GM19240 (cell line): ENCODE data around the gene SMAD2.
"Not testable (repeated sequence)": the region's sequence is repeated elsewhere in the genome, so short reads cannot be mapped to it uniquely, and the experiment has no call there.

Experiments
- DNase-seq: peaks from one replicate; pipeline ENCODE4 v3.0.0; 2011; ENCODE audit warnings: low spot score; ENCODE audit not compliant: insufficient read length

Gene SMAD2

DNA sequence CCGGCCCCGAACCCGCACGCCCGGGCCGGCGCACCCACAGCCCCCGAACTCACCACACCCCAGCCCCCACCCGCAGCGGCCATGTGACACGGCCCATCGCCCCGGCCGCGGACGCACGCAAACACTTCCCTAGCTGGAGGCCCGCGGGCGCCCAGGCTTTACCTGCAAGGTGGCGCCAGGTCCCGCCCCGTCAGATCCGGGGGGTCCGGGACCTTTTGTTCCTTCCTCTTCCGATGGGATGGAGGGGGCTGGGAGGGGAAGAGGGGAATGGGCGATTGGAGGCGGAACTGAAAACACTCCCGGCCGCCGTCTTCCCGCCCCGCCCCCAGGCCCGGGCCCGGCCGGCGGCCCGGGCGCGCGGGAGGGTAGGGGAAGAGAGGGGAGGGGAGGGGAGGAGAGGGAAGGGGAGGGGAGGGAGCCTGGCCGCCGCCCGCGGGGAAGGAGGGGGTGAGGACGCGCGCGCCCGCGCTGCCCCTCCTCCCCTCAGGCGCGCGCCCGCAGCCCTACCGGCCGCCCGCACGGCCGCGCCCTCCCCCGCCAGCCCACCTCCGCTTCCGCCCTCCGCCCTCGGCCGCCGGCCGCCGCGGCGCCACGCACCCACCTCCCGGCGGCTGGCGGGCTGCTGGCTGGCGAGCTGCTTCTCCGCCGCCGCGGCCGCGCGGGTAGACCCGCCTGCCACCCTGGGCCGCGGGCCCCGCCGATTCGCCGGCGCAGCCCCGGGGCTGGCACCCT lies at the start of gene SMAD2:
Gene SMAD2 (minus strand): TSS at position 461 of the 732 bp plus-strand sequence. CDS start 33,903 bp downstream, outside the sequence.
- no peak for DNase-seq

DNA sequence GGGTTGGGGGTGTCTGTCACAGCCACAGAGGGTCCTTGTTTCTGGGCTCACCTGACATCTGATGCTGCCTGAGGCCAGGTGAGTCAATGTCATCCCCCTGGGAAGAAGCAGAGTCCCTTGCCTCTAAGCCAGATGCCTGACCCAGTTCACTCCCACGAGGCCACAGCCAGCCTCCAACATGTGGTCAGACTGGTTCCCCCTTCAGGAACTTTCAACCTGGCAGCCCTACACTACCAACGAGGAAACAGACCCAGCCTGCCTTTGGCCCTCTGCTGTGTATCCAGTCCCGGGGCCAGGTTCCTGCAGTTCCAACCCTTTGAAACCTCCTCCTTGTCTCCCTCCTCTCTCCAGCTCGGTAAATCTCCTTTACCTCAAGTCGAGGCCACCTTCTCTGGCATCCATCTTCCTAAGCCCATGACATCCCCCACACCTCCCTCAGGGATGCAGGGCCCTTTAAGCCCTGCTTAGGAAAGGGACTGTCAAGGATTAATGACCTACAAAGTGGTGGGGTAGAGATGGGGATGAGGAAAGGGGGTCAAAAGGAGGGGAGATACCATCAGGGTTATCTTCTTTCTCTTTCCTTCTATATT lies 49.2 kb upstream of the SMAD2 start:
- no peak for DNase-seq

DNA sequence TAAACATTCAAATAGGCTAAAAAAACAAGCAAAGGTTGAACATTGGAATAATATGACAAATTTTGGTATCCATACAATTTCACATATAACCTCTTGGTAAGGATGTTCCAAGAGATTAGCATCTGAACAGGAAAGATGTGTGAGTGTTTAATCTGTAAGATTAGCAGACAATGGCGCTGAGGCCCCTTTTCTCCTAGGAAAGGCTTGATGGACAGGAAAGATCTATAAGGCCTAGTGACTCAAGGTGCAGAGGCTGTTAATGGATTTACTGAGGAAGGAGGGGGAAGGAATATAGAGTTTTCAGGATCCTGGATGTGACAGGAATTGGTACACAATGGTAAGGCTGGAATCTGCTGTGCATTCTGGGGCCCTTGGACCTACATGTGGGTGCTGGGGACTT lies 48.1 kb upstream of the SMAD2 start:
- DNase-seq = no peak

DNA sequence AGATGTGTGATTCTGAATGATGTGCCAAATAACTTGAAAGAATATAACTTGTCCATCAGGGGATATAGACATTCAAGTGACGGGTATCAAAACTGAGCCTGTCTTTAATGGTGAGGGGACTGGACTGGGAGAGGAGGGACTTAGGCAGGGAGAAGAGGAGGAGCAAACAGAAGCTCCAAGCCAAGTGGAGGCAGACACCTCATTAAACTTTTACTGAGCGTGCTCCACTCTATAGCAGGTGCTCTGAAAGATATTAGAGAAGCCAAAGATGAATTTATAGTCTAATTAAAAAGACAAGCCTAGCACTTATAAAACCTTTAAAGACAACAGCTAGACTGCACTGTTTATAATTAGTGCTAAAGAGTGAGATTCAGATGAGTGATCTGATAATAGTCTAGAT lies 47.7 kb upstream of the SMAD2 start:
- no peak for DNase-seq

DNA sequence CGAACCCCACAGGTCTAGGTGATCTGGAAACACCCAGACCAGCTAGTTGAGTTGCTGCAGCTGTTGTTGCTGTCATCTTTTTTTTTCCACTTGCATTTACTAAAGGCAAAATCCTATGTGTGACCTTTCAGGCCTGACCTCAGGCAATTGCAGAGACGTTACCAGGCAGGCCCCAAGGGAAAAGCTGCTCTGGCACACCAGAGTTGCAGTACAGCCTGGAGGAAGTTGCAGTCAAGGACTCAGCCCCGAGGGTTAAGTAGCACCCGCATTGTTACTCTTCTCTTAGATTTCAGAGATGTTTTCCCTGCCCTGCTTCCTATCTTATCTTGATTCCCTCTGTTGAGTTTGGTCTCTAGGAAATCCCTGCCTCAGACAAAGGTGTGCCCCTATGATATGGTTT lies 45.2 kb upstream of the SMAD2 start:
- no peak for DNase-seq

DNA sequence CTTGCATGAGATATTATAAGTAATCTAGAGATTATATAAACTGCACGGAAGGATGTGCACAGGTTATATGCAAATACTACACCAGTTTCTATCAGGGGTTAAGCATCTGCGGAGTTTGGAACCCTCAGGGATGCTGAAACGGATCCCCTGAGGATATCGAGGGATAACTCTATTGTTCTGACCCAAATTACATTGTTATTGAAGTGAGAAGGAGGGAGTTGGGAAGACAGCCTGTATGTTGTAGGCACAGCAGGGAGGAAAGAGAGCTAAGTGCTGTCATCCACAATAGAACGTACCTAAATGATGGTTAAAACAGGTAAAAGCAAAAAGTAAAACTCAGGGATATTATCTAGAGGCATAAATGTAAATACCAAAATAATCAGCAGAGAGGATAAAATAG lies 44.6 kb upstream of the SMAD2 start:
- no peak for DNase-seq

DNA sequence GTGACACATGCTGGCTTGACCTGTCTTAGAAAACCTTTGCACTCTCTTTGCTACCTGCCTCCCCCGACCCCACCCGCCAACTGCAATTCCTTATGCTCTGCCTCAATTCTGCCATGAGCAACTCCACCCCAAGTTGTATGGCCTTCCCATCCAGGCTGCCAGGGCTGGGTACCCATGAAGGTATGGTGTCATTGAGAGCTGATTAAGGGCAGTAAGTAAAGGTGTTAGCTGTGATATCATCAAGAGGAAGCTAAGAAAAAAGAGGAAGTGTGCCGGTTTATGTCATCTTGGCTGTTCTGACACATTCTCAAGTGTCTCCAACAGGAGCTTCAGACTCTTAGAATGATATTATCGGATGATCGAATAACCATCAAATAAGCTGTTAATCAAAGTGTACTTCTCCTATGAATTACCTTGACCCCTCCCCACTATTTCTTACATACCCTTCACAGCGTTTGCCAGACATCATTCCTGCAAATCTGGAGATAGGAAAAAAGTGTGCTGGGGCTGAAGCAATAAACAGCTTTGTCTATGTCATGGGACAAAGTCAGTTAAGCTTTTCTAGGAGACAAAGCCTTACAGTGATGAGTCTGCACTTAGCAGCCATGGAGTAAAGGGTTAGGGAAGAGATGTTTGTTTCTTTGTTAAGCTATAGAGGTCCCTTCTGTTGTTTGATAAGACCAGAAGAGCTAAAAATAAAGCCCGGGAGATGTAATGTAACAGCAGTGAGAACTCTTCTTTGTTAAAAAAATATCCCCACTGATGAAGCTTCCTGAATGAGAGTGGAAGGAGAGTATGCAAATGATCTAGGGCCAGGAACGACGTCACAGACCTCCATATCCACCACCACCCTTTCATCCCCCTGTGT lies 40.4 kb upstream of the SMAD2 start:
- no peak for DNase-seq

DNA sequence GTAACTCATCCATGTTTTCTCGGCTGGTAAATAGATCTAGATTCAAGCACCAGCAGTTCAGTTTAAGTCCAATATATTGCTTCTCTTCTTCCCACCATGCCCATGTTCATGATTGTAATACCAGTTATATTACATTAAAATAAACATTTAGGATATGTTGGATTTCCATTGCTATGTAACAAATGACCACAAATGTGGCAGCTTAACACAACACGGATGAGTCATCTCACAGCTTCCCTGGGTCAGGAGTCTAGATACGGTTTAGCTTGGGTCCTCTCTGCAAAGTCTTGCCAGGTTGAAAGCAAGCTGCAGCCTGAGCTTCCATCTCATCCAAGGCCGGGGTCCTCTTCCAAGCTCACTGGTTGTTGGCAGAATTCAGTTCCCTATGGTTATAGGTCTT lies 39.4 kb upstream of the SMAD2 start:
- no peak for DNase-seq

DNA sequence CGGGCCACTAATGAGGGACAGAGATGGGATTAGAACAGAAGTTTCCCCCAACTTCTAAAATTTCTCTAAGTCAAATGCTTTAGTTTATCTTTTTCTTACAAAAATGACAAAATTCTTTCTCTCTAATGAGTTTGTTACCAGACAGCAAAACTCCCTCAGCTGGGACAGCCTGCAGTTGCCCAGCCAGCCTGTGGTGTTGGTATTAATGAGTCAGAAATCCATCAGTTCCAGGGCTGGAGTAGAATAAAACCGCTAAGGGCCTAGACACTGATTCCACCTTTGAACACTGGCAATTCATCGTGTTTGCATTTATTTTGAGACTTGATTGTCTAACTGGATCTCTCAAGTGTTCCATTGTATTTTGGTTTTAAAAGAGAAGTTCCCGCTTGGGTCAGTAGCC lies 38.3 kb upstream of the SMAD2 start:
- DNase-seq = no peak

DNA sequence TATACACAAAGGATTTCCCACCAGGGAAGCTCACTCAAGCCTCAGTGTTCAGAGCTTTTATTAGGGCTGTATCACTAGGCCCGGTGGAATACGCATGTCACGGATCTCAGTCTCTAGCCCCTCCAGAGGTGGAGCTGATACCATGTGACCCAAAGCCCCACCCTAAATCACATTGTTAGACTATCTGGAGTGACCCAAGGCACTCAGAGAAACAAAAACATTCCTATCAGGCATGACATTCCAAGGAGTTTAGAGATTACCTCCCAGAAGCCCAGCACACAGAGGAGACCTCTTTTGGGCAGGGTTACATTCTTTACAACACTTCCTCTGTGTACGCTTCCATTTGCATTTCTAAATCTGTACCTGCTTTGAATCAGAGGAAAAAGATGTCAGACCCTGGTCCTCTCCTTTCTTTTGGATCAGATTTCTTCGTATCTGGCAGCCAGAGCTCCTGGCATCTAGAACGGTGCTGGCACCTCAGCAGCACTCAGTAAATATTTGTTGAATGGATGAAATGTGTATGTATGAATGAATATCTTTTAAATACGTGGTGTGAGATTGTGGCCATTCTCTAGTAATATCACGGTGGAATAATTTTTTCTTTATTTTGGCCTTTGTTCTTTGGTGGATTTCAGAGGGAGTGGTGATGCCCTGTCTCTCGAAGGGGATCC lies 37.7 kb upstream of the SMAD2 start:
- no peak for DNase-seq

DNA sequence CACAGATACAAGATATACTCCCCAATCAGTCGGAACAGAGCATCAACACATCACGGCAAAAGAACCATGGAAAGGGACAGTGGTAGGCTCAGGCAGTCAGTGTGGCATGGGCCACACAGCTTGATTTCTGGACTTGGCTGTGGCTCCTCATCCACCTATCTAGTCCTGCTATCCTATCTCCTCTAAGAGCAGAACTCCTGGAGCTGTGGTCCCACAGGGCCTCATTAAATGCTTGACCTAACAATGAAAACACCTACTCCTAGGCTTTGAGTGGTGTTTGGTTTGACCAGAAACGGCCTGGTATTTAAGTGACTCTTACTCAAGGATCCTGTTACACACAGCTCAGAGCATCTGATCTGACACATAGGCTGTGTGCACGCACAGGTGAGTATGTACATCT lies 33.6 kb upstream of the SMAD2 start:
- no peak for DNase-seq

DNA sequence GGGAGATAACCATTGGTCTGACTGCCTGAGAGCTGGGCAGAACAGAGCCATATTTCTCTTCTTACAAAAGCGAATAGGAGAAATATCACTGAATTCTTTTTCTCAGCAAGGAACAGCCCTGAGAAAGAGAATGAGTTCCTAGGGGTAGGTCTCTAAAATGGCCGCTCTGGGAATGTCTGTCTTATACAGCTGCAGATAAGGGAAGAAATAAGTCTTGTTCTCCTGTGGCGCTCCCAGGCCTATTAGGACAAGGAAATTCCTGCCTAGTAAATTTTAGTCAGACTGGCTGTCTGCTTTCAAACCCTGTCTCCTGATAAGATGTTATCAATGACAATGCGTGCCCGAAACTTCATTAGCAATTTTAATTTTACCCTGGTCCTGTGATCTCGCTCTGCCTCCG lies 30.5 kb upstream of the SMAD2 start:
- DNase-seq = not testable (repeated sequence)

DNA sequence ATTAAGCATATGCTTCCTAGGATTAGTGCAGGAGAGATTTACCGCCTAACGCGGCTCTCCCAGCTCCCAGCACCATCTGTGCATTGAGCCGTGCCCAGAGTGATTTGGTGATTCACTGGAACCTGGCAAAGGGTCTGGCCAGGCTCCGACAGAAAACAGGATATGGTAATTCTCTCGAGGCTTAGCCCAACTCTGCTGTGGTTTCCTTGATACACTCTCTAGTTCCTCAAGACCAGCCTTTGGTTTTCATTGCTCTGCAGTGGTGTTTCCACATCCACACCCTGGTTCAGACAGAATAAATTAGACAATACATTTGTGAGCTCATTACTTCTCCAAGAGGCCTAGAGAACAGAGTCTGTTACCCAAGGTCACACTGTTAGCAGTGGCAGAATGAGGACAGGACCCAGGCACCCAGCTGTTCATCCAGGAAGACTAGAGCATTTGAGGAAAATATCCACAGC lies 23.0 kb upstream of the SMAD2 start:
- no peak for DNase-seq

DNA sequence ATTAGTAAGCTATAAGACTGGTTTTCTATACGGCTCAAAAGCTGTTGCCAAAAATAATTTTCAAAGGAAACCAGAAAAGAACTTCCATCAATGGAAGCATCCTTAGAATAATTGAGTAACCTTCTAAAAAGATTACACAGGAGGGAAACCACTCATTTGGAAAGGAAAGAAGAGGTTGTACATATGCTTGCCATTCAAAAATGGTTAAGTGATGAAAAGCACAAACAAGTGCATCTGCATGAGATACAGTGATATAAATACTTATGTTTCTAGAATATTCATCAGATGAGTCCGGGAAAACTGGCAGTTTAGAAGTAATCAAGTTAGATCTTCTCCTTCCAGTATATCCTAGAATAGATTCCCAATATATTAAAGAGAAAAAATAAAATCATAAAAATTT lies 20.1 kb upstream of the SMAD2 start:
- no peak for DNase-seq

DNA sequence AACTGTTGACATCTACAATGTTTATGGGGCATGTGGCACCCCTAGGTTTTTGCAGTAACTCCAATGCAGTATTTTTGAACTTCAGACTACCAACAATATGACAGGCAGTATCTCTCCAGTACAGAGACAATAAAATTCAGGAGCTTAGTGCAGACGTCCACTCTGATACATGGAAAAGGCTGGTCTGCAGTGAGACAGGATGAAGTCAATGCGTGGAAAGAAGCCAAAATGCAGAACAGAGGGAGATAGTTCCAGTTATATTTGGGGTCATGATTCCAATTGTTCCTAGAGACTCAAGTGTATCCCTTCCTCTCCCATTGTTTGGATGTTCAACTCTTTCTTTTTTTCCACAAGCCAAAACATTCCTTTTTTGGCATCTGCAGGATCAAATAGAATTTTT lies 18.7 kb upstream of the SMAD2 start:
- DNase-seq = no peak

DNA sequence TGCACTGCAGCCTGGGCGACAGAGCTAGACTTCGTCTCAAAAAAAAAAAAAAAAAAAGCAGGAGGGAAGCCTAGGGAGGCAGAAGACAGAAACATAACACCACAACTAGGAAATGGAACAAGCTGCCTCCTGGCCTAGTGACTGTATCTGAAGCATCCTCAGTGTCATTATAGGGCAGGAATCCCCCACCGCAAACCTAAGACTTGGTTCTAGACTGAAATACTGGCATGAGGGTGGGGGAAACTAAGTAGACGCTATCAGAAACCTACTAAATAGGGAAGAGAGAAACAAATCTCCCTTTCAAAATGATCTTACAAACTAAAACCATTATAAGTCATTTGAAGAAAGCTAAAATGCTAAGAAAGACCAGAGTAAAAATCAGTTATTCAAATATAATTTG lies 16.4 kb upstream of the SMAD2 start:
- DNase-seq = no peak

DNA sequence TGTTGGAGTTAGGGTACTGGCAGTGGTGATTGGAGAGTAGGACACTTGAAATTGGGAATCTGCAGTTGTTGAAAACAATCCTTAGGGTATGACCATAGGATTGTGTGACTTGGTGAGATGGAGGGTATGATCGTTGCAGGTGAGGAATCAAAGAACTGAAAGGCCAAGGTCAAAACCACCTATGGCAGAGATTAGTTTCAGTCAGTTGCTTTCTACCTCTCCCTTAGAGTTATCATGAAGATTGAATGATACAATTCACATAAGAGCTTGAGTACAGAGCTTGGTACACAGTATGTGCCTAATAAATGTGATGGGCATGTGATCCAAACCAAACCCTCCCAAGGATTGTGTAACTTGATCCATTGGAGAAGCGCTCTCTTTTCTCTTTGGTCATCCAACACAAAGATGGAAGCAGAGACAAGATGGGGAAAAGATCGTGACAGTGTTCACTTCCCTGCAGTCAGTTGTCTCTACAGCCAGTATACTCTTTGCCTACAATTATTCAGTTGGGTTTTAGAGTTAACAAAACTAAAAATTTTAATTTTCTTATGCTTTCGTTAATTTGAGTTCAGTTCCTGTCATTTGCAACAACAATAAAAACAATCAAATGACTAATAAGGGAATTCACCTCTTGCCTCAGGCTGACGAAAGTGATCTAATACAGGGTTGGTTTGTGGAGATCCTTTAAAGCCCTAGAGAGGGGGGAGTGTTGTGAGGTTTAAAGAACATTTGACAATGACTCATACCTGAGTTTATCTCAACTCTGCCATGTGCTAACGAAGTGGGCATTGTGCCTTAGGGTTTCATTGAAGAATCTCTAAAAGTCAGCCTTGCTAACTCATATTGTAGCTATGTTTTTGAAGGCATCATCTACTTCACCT lies 14.8 kb upstream of the SMAD2 start:
- no peak for DNase-seq

DNA sequence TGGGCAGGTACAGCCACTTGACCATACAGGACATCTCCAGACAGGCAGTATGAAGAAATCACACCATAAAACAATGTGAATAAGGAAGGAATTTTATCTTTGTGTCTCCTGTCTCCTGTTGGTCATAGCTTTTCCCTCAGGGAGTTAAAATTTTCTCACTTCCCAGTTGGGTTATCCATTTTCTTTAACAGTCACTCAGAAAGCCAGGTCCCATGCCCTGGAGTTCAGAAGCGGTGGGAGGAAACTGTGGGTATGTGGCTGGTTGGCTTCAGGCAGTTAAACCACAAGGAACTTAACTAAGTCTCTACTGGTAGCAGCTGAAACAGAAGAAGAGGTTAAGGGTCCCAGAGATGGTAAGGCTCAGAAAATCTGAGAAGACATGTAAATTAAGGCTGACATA lies 6.5 kb upstream of the SMAD2 start:
- DNase-seq = no peak

DNA sequence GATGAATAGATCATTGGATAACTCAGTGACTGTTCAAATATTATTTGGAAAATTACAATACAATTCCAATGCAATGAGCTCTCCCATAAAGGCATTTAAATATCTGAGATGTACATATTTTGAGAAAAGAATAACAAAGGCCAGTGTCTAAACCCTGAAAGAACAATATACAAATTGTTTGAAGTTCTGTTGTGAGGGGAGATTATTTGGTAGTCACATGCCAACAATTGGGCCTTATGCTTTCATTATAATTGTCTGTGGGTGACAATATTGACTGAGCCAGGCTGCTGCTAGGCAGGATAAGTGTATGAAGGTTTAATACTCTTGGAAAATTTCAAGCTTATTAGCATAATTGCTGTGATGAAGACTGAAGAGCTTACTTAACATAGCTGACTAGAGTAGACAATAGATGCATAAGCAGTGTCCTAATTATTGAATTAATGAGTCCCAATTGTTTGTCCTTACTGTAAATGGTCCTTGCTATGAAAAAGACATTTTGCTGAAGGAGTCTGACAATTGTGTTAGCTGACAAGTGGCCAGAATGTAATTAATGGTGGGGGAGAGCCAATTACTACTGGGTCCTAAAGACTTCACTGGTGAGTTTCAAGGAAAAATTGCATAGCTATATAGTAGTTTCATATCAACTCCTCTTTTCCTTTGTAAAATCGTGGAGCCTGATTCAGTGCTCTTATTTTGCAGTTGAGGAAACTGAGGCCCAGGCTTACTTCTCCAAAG lies 5.0 kb upstream of the SMAD2 start:
- no peak for DNase-seq

DNA sequence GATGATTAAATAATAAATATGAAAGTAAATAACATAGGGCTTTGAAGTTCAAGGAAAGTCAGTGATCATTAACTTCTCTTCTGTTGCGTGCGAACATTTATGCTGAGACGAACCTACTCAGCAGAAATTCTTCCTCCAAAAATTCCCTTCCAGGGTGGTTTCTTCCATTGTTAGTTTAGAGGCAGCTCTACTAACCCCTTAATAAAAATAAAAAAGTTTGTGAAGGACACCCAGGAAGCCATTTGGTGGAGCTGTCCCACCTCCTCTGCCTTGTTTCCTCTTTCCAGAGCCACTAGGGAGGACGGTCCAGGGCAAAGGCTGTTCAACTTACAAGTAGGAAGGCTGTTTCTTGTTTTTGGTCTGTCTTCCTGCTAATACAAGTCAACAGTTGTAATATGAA lies 2.1 kb upstream of the SMAD2 start:
- no peak for DNase-seq
